NCI-H748 (cell line): ENCODE data around the gene UBTFL1.
"Not testable (repeated sequence)": the region's sequence is repeated elsewhere in the genome, so short reads cannot be mapped to it uniquely, and the experiment has no call there.

Source experiments
- DNase-seq: peaks from one replicate; lab custom pipeline; 2025; ENCODE audit not compliant: unreplicated experiment; lab: John Stamatoyannopoulos, UW

UBTFL1 gene

DNA sequence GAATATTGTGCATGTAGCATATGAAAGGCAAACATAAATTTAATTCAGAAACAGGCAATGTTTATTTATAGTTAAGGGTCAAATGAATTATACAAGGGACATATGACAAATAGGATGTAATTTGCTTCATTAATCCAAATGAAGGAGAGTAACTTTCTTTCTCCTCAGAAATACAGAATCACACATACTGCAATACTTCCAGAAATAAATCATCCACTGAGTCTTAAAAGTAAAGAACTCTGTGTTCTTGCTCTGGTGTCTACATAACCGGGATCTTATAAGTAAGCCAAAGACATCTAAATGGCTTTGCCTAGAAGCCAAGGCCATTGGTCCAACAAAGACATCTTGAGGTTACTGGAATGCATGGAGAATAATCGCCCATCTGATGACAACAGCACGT, at the start of gene UBTFL1:
Gene UBTFL1 (plus strand): TSS at position 301 of the 400 bp plus-strand sequence. CDS start 0 bp downstream, at position 301.
- not testable (repeated sequence) for DNase-seq

DNA sequence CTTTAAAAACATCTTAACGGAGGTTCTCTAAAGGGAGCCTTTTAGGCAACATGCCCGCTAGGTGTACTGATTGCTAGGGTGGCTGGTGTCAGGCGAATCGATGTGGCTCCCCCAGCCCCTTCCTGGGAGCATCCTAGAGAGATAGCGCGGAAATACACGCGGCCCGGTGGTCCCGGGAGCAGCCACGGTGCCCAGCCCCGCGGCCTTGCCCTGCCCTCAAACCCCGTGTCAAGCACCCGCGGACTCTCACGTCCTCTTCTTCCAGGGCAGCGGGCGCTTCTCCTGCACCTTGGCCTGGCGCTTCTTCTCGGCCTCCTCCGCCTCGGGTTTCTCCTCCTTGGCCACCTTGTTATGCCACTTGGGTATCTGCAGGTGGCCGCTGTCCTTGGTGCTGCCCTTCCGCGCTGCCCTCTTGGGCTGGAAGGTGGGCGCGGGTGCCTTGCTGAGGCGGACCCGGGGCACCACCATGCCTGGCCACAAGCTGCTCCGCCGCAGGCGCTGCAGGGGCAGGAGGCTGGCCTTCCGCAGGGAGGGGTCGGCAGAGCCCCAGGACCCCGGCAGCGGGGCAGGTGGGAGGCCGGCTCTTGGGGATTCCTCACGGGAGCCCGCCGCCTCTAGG, 34.0 kb upstream of the UBTFL1 start:
- DNase-seq: not testable (repeated sequence)

GRCh38 chr11:90052311-90052710, 33.4 kb upstream of the UBTFL1 start:
- not testable (repeated sequence) for DNase-seq

DNA sequence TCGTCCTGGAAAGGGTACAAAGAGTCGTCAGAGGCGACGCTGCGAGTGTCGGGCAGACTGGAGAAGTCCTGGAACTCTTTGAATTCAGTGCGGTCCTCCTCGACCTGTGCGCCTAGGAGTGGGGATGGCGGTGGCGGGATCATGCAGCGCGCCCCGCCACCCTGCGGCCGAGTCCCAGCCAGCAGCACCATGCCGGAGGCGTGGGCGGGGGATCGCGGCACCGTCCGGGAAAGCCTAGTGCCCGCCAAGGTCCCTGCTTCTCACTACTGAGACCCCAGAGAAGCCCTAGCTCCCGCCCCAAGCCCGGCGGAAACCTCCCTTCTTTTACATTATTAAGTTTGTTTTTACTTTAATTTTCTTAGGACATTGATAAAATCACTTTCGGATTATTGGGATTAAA, 32.2 kb upstream of the UBTFL1 start:
- not testable (repeated sequence) for DNase-seq

GRCh38 chr11:90088731-90089130, 3.0 kb downstream of the UBTFL1 start:
- DNase-seq: not testable (repeated sequence)

DNA sequence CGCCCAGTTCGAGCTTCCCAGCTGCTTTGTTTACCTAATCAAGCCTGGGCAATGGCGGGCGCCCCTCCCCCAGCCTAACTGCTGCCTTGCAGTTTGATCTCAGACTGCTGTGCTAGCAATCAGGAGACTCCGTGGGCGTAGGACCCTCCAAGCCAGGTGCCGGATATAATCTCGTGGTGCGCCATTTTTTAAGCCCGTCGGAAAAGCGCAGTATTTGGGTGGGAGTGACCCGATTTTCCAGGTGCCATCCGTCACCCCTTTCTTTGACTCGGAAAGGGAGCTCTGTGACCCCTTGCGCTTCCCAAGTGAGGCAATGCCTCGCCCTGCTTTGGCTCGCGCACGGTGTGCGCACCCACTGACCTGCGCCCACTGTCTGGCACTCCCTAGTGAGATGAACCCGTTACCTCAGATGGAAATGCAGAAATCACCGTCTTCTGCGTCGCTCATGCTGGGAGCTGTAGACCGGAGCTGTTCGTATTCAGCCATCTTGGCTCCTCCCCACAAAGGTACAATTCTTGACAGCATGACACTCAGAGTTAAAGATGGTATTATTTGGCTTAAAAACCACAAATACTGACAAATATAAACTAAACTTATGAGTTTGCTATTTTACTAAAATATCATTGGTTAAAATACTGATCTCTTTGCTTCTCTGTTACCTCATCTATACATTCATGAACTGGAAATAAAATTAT, 9.6 kb downstream of the UBTFL1 start:
- not testable (repeated sequence) for DNase-seq

- not testable (repeated sequence) for DNase-seq
Measured at GRCh38 chr11:90098261-90098660, 12.5 kb downstream of the UBTFL1 start.

- no peak for DNase-seq
Measured at GRCh38 chr11:90100431-90100830, 14.7 kb downstream of the UBTFL1 start.

DNA sequence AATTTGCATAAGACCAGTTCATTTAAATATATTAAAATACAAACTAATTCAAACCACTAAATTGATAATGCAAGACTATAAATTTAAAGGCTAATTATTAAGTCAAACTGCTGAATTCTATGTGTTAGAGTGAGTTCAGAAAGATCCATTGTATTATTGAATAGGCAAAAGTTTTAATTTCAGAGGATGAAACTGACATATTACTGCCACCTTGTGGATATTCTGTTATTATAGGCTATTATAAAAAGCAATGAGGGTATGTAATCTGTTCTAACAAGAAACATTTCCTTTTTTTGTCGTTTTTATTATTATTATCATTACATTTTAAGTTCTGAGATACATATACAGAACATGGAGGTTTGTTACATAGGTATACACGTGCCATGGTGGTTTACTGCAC, 27.8 kb downstream of the UBTFL1 start:
- no peak for DNase-seq

GRCh38 chr11:90120191-90120590, 34.4 kb downstream of the UBTFL1 start:
- no peak for DNase-seq

DNA sequence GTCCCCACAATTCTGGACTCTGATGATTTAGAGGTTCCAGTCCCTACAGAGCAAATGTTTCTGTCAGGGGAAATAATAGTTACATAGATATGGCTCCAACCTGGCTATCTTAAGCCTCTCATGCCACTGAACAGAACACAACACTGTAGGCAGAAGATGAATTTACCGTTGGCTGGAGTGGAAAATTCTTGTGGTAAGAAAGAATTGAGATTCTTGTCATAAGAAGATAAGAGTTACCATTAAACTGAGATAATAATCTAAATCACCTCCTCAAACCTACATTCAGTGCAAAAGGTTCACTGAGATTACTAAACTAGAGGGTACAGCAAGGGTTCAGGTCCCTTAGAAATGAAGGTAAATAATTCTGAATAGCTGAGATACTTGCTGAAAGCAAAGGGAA, 38.6 kb downstream of the UBTFL1 start:
- no peak for DNase-seq

DNA sequence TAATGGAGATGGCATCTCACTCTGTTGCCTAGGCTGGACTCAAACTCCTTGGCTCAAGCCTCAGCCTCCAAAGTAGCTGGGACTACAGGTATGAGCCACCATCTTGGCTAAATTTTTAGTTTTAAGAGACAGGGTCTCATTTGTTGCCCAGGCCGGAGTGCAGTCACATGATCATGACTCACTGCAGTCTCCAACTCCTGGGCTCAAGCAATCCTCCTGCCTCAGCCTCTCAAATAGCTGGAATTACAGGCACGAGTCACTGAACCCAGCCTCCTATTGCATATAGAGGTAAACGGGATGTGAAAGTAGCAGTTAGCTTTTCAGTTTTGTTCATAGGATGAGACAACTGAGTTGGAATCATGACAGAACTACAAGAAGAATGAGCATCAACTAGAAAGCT, 39.2 kb downstream of the UBTFL1 start:
- no peak for DNase-seq

DNA sequence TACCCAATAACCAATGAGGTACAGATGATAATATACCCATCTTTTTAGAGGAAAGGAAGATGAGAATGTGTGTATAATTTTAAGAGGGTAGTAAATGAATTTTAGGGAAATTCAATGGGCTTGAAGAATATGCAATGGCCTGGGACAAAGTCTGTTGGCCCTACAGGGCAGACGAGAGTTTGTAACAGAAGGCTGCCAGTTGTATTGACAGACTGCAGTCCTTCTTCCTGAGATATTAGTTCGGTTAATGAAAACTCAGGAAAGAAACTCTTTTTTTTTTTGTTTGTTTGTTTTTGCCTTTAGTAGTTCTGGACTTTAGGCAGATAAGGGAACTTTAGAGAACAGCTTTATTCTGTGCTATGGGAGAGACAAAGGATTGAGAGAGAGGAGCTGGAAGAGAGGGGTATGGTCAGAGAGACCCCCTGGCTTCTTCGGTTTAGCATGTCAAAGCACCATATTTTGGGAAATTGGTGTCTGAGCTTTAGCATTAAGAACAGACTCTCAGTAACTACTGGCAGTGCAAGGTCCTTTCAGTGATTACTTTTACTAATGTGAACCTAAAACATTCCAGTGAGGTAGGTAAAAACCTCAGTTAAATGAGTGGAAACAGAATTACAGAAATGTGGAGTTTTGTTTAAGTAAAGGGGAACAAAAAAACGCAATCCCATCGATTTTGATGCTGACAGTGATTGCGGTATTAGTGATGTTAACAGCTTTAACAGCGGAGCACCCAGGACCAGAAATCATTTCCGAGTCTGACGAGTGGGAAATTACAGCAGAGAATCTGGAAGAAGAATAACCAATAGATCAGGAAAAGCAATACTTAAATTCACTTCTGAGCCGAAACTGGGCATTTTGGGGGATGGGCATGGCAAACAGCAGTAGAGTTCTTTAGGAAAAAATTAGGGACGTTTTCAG, 48.1 kb downstream of the UBTFL1 start:
- DNase-seq: no peak

DNA sequence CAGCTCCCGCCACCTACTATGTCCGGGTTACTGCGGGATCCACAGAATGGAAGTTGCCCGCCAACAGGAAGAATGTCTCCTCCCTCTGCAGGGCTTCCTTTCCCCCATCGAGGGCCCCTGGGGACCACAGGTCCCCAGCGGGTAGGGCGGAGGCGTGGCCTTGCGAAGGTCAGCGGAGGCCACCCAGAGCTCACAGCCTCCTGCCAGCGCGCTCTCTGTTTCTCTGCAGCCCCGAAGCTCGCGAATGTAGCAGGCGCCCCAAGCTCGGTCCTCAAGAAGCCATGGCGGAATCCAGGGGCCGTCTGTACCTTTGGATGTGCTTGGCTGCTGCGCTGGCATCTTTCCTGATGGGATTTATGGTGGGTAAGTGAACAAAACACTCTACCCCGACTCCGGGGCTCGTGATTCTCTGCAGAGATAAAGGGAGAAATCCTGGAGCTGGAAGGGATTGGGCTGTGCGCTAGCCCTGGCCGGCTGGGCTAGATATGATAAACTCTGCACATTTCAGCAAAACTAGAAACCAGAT, 48.8 kb downstream of the UBTFL1 start, which contains the start of gene NAALAD2:
Gene NAALAD2 (plus strand): TSS at position 186 of the 526 bp plus-strand sequence. CDS start 96 bp downstream, at position 282.
- no peak for DNase-seq

DNA sequence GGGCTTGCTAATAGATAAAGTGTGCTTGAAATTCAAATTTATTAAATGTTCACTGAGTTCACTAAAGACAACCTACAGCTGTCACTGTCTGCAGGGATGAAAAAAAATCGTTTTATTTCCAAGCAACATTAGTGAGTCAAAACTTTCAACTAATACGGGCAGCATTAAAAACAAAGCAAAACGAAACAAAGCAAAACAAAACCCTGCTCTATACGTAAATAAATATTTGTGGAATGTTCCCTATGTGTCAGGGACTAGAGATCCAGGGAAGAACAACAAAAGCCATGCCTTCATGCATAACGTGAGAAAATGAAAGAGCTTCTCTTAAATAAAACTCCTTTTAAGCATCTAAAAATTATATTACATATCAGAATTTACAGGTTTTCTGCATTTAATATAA, 49.3 kb downstream of the UBTFL1 start:
- DNase-seq: no peak
